KG1 (cell line): ENCODE results near the gene TBX18.

Experiments used
- DNase-seq: peaks from one replicate; lab custom pipeline; 2025; lab: John Stamatoyannopoulos, UW

The TBX18 gene

DNA sequence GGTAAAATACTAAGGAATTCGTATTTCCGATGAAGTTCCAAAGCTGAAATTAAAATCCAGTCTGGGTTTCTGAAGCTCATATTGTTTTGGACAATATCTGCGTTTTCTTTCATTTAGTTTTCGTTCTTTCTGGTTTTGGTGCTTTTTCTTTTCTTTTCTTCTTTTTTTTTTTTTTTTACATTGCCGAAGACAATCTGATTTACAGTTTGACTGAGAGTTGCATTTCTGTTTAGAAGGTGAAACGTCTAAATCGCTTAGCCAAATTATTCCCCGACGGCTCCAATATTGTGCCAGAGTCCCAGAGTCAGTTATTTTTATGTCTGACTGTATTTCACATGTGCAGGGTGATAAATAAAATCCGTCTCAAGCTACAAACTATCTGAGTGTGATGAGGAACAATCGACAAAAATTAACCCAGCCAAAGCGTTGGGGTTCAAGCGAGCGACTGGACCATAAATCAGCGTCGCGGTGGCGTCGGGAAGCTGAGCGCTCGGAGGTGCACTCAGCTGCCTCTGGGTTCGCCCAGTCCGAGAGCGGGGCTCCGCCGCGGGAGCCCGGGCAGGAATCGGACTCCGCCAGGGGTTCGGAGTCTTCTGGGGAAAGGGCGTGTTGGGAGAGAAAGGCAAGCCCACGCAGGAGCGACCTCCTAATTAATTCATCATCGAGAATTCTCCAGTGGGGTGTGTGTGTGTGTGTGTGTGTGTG is 8.2 kb upstream of the TBX18 start:
- no peak for DNase-seq

- no peak for DNase-seq
Observed at GRCh38 chr6:84771756-84772356, 7.5 kb upstream of the TBX18 start.

GRCh38 chr6:84771125-84771755 is 6.8 kb upstream of the TBX18 start:
- no peak for DNase-seq

DNA sequence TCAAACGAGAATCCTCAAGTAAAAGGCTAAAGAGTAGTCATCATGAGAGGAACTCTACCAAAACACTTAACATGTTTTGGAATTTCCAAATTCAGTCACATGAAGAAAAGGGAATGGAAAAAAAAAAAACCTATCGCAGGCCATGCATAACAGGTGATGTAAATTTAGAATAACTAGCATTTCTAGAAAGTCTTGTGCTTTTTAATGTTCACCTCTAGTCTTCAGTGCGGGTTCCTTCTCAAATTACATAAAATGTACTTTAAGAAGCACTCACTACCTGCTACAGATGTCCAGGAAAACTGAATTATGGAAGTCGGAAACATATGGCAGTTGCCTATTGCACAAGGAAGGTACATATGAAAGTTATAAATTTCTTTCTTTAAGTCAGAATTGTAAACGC is 6.1 kb upstream of the TBX18 start:
- no peak for DNase-seq

DNA sequence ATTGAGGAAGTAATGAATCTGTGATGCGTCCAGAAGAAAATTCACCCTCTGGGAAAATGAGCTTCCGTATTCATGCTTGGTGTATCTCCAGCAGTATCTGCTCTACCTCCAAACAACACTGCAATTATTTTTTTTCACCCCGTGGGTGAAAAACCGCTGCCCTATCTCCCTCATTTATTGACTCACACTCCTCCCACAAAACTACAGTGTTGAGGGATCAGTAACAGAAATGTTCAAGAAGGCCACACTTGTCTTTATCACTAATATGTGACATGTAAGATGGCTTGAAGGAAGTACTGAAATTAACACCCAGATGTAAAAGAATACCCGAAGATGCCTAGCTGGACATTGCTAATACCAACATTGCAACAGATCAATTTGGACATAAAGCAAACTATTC is 4.9 kb upstream of the TBX18 start:
- no peak for DNase-seq

- no peak for DNase-seq
Observed at GRCh38 chr6:84768442-84769174, 4.2 kb upstream of the TBX18 start.

DNA sequence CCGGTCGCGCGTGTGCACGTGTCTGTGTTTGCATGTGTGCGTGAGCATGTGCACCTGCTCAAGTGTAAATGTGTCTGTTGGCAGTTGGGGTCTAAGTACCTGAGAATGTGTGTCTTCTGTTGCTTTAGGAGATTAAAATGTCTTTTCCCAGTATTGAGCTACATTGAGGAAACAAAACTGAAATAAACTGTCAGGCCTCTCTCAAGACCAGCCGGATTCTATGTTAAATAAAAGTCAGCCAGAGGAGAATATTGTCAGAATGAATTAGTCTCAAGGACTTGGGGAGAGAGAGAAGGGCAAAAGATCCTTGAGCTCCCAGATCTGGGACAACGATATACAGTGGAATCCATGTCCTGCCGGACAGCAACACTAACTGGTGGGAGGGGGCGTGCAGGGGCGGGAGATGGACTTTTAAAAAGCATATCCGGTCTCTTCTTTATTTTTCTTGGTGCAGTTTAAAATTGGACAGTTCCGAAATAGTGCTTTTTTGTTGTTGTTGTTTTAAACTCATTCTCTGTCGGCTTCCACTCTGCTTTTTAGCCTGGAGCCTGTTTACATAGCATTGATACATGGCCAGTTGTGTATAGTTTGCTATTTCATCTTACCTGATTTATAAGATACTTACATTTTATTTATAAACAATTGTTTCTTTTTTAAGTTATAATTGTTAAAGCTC is 3.3 kb upstream of the TBX18 start:
- DNase-seq: no peak

DNA sequence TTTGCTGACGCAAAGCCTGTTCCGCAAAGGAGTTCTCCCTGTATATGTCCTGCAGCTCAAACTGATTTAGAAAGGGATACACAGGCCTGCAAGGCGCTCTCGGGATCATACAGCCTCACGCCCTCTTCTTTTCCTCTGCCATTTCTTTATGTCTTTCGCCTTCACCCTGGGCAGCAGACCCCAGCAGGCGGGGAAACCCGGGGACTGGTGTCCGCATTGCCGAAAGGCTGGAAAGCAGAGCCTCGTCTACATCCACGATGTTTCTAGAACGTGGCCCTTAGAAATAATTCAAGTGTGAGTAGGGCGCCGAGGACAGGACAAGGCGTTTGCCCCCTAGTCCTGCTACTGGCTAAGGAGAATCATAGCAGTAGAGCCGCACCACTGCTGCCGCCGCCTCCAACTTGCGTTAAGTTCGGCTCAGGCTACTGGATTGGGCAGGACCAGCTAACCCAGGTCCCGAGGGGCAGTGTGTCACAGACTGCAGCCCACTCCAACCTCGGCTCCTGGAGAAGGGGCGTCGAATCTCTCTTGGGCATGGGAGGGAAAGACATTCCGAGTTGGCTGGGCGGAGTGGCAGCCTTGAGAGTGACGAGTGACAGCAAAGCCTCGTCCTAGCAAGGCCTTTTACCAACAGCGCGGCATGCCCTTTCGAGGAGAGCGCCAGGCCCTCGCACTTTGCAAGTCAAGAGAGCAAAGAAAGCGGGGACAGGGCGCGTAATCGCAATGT is 2.6 kb upstream of the TBX18 start:
- no peak for DNase-seq

DNA sequence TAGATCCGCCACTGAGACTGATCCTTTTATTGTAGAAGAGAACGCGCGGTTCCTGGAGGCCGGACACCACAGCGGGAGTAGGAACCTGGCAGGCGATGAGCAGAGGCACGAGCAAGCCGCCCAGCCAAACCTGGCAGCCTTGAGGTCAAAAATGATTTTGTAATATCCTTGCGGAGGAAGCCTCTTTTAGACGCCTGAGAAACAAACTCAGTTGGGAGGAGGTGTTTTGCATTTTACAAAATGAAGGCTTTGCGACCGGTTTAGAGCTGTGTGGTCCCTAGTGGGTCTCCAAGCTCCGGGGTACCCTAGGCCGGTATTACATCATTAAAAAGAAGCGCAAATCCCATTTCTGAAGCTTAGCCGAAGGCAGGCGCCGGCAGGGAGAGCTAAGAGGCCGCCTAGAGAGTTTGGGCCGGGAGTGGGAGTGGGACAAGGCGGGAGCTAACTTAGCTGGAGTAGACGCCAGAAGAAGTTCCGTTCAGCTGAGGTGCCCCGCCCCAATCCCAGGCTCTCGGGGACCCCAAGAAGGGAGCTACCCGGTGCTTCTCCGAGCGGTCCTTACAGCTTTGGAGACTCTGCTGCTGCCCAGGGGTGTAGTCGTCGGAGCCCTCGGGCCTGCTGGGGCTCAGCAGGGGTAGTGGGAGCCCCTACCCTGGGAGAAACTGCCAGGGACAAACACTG is 1.9 kb upstream of the TBX18 start:
- no peak for DNase-seq

DNA sequence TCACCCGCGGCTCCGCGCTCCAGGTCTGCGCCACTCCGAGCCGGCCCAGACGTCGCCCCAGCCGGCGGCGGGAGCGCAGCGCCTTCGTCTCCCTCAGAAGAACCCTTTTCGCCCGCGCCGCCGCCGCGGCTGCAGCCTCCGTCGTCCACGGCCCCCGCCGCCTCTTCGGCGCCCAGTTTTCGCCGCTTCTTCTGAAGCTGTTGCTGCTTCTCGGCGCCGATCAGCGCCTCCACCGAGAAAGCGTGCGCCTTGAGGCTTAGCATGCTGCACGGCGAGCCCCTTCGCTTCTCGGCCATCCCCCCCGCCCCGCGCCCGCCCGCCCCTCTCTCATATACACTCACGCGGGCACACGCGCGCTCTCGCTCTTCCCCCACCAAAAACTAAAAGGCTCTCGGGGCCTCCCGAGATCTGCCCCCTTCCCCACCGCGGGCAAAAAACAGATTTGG is 489 bp downstream of the TBX18 start:
- DNase-seq: no peak

DNA sequence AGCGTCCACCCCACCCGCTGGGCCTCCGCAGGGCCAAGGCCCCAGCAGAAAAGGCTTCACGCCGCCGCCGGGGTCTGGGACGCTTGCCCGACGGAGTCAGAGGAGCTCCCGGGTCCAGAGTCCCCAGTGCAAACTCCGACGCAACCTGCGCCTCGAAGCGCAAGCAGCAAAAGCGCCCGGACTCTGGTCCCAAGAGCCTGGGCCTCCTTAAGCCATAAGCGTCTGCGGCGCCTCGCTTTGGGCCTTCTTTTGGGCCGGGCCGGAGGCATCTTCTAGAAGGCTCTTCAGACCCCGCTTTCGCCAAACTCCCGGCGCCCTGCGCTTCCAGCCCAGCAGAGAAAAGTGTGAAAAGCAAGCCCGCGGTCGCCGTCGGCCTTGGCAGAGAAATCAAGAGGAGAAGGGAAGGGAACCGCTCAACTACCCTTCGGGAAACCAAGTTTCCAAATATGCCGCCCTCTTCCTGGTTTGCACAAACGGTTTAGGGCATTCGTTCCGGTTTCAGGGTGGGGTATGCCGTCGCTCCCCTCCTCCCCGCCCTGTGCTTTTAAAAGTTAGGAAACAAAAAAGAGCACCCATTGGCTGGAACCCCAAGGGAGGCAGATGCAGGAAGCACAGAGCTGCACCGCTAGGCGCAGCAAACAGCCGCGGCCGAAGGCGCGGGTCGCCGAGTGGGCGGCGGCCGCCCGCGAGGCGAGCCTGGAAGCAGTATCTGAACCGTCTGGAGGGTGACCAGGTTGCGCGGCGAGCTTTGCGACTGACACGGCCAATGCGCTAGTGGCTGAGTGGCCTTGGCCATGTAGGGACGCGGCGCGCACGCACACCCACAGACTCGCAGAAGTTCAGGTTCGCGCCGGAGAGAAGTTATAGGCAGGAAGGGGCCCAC is 1.2 kb downstream of the TBX18 start:
- DNase-seq: no peak

DNA sequence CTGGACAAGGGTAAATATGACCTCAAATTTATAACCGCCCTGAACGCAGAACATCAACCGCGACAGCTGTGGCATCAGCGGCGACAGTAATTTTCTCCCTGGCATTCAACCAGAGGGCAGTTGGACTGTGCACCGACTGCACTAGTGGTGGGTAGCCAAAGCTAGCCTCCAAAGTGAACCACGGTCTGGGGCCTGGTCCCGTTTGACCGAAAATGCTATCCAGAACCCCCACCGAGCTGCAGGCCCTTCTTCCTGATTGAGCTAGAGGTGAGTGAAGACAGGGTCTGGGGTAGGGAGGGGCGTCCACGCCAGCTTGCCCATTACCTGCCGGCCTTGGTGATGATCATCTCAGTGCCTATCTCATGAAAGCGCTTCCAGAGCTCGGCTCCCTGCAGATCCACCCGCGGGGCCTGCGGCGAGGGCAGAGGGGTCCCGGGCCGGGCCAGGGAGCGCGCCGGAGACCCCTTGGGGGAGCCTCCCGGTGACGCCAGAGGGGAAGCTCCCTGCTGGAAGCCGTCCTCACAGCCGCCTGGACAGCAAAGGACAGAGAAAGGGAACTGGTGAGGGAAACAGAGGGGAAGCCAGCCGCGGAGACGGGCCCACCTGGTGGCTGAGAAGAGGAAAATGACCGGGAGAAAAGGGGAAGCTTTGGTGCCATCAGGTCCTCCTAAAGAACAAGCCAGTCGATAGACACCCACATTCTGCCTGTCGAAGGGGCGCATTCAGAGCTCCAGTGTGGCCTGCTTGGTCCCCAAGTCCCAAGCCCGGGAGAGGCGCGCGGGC is 2.0 kb downstream of the TBX18 start:
- DNase-seq: no peak

DNA sequence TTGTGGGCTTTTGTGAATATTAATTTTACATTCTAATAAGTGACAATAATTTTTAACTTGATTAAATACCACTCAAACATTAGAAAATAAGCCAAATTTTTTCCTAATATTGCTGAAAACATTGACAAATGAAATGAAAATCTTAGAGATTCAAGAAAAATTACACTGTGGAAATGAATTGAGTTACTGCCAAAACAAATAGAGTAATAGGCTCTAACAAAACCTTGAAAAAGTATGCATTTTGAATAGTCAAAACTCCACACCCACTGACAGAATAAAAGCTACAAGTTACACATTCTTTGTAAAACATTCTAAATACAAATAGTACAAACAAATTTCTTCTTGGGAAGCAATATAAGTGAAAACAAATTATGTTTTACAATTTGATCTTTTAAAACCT is 5.9 kb downstream of the TBX18 start:
- DNase-seq: no peak

GRCh38 chr6:84756877-84757276 is 7.5 kb downstream of the TBX18 start:
- no peak for DNase-seq

- no peak for DNase-seq
Observed at GRCh38 chr6:84756466-84756865, 7.9 kb downstream of the TBX18 start.

GRCh38 chr6:84753173-84753572 is 11.2 kb downstream of the TBX18 start:
- DNase-seq: no peak

DNA sequence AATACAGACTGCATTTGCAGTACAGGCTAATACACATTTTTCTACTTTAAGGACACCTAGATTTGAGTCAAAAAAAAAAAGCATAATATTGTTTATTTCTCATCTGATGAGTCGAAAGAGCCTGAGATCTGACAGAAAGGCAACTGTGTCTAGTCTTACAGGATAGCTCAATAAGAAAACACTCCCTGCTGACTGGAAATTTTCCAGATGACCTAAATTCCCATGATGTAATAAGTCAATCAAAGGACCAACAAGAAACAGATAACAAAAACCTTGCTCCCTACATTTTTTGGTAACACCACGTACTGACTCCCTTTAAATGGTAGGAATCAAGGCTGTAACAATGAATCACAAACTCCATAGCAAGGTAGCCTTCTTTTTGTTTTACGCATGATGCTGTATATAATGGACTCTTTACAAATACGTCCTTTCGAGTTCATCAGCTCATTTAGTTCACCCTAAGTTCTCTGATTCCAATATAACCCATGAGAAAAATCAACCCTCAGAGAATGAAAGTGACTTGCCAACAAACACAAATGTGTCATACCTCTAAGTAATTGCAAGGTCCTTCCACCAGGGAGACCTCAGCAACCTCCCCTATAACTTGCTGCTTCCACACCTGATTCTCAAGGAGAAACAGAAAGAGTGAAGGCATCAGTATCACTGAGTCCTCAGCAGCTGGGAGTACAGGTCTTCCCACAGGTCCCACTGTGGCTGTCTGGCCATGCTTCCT is 12.1 kb downstream of the TBX18 start:
- DNase-seq: no peak

GRCh38 chr6:84749181-84749580 is 15.2 kb downstream of the TBX18 start:
- no peak for DNase-seq
